Naive thymus-derived CD8-positive, alpha-beta T cell (primary cell): ENCODE measurements around the gene YDJC. TPM values are rescaled to one million over a fixed set of nuclear protein-coding genes. Genes with fewer than 3 reads are reported as not detected.
A peak's percentile ranks its signal among the peaks of the same experiment; 100 is the strongest.
"Not testable (repeated sequence)": the region's sequence is repeated elsewhere in the genome, so short reads cannot be mapped to it uniquely, and the experiment has no call there.

Experiments used
- ATAC-seq, 2 donors: fragments of 150-1000 bp; cut with Tn5 transposase in 1 of 2; sonication (Bioruptor Pico), chemical (Tn5 transposase) in 1 of 2; 1 replicate in 1 of 2; 2 replicates in 1 of 2; pipeline ENCODE4 v1.10.0; 2021; ENCODE audit warnings: mild to moderate bottlenecking in 2 of 2, moderate library complexity in 2 of 2
- POLR2A ChIA-PET: fragments of 350-600 bp; sonication (Branson Sonifier 250); formaldehyde crosslinking; loops from one replicate; lab custom pipeline; 2021; ENCODE audit warnings: antibody characterized with exemption; lab: Charles Lee
- DNase-seq, 10 donors: peaks; one replicate each; pipeline versions ENCODE4 v3.0.0 to v3.0.0-alpha.2; 2020 to 2022
- H3K27ac Mint-ChIP-seq, 10 donors: one replicate each; pipeline ENCODE4 v1.8.0; 2020 to 2022; ENCODE audit warnings: mild to moderate bottlenecking in 10 of 10, mixed read lengths in 10 of 10, moderate library complexity in 4 of 10, inconsistent platforms in 1 of 10
- H3K27me3 Mint-ChIP-seq, 5 donors: one replicate each; pipeline ENCODE4 v1.8.0; 2021 to 2022; ENCODE audit warnings: mixed read lengths in 5 of 5
- H3K36me3 Mint-ChIP-seq, 3 donors: one replicate each; pipeline ENCODE4 v1.8.0; 2020 to 2022; ENCODE audit warnings: mixed read lengths in 3 of 3, mild to moderate bottlenecking in 2 of 3, inconsistent platforms in 1 of 3
- H3K4me1 Mint-ChIP-seq, 4 donors: one replicate each; pipeline ENCODE4 v1.8.0; 2021 to 2022; ENCODE audit warnings: mixed read lengths in 4 of 4
- H3K4me3 Mint-ChIP-seq, 10 donors: one replicate each; pipeline ENCODE4 v1.8.0; 2020 to 2022; ENCODE audit warnings: mild to moderate bottlenecking in 10 of 10, mixed read lengths in 10 of 10, moderate library complexity in 6 of 10, inconsistent platforms in 1 of 10
- H3K9me3 Mint-ChIP-seq, 9 donors: one replicate each; pipeline ENCODE4 v1.8.0; 2020 to 2022; ENCODE audit warnings: mixed read lengths in 9 of 9, mild to moderate bottlenecking in 3 of 9, inconsistent platforms in 1 of 9, moderate library complexity in 1 of 9
- microRNA-seq: library from miRNA; unstranded; fragments of <30 nt; microRNA quantifications from one replicate; pipeline ENCODE4 v1.2.0, GENCODE V29; 2022; ENCODE audit warnings: borderline microRNAs expressed
- polyA plus RNA-seq, 3 donors: library from polyadenylated mRNA; unstranded; fragments of 300-500 nt; fragmentation: Illumina TruSeq; gene quantifications; one replicate each; pipeline ENCODE4 v1.2.3, GENCODE V29; 2021
- total RNA-seq, 8 experiments: library from RNA in 2 of 8; stranded (reverse) in 2 of 8; gene quantifications; one replicate each; pipeline ENCODE4 v1.2.3 and lab custom pipeline; 2021 to 2026

Gene YDJC
- total and polyA plus RNA-seq, 5 experiments from 2014 or later, result 38.0 to 68.9 (median 53.6) TPM

DNA sequence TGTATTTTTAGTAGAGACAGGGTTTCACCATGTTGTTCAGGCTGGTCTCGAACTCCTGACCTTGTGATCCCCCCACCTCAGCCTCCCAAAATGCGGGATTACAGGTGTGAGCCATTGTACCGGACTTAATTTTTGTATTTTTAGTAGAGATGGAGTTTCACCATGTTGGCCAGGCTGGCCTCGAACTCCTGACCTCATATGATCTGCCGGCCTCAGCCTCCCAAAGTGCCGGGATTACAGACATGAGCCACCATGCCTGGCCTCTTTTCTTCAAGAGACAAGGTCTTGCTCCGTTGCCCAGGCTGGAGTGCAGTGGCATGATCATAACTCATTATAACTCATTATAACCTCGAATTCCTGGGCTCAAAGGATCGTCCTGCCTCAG, 49.2 kb downstream of the YDJC start:
- H3K4me1 Mint-ChIP-seq, result peaks cover 25 to 81% (median 62%) of the 10 kb centered on the region in 4 donors
- ATAC-seq, H3K27me3 Mint-ChIP-seq, POLR2A ChIA-PET, H3K9me3 Mint-ChIP-seq, H3K4me3 Mint-ChIP-seq, DNase-seq: not testable (repeated sequence)
- peak overlapping the region in 3 of 10 donors; percentile 32 to 43 (median 38) for H3K27ac Mint-ChIP-seq
- peaks cover 0 to 33% (median 3%) of the 10 kb centered on the region in 3 donors for H3K36me3 Mint-ChIP-seq

DNA sequence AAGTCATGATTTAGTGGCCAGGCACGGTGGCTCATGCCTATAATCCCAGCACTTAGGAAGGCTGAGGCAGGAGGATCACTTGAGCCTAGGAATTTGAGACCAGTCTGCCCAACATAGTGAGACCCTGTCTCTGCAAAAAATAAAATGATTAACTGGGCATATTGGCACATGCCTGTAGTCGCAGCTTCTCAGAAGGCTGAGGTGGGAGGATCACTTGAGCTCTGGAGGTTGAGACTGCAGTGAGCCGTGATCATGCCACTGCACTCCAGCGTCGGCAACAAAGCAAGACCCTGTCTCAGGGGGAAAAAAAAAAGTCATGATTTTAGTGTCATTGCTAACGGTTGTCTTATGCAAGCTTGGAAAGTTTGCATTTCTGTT, 50.4 kb downstream of the YDJC start:
- H3K36me3 Mint-ChIP-seq, result peaks cover 0 to 29% (median 3%) of the 10 kb centered on the region in 3 donors
- POLR2A ChIA-PET, result interaction anchor here (1.0 kb wide), 1 partner anchor 11 kb away, joined by 3 read pairs; no protein-coding TSS in a partner anchor
- H3K27me3 Mint-ChIP-seq, result no peaks in the 10 kb centered on the region
- DNase-seq (no peak), ATAC-seq (no peak)
- peak overlapping the region in 2 of 10 donors; percentile 14 to 39 for H3K4me3 Mint-ChIP-seq
- peaks cover 20 to 78% (median 59%) of the 10 kb centered on the region in 4 donors for H3K4me1 Mint-ChIP-seq
- no peaks in the 10 kb centered on the region for H3K9me3 Mint-ChIP-seq
- H3K27ac Mint-ChIP-seq, result peak overlapping the region in 4 of 10 donors; percentile 39 to 65 (median 52)

Small RNAs within 50 kb of the gene (microRNA-seq; reads per million reads assigned to microRNA genes)
- 64.3 reads per million, percentile 58 among the genes with 10 or more reads in this experiment for gene MIR130B
- not detected for gene MIR301B

Other genes starting within 250 kb of the YDJC start
- gene RIMBP3B, start 246.3 kb downstream of the YDJC start, total RNA-seq, result 1 to 10 TPM in 1 of 2 experiments, under 1 TPM in 1; 0.80 to 2.4 TPM
- gene RIMBP3B, start 246.3 kb downstream of the YDJC start, polyA plus RNA-seq, result under 1 TPM; 0.16 to 0.59 (median 0.49) TPM
- gene HIC2, start 212.7 kb downstream of the YDJC start, total RNA-seq, result 10 to 100 TPM; 11.1 to 11.3 TPM
- 1 to 10 TPM in 2 of 3 donors, under 1 TPM in 1; 0.77 to 1.1 (median 1.0) TPM for gene HIC2, start 212.7 kb downstream of the YDJC start, polyA plus RNA-seq
- 1 to 10 TPM; 5.4 to 5.6 TPM for gene TMEM191C, start 162.6 kb downstream of the YDJC start, total RNA-seq
- 1 to 10 TPM; 1.0 to 1.5 (median 1.1) TPM for gene TMEM191C, start 162.6 kb downstream of the YDJC start, polyA plus RNA-seq
- gene RIMBP3C, start 78.6 kb downstream of the YDJC start, total RNA-seq, result 1 to 10 TPM; 3.2 to 3.5 TPM
- gene RIMBP3C, start 78.6 kb downstream of the YDJC start, polyA plus RNA-seq, result under 1 TPM in 2 of 3 donors, not detected in 1; 0.39 to 0.55 TPM
- 10 to 100 TPM; 33.3 to 34.5 TPM for gene UBE2L3, start 62.3 kb downstream of the YDJC start, total RNA-seq
- 10 to 100 TPM; 88.4 to 97.6 (median 96.8) TPM for gene UBE2L3, start 62.3 kb downstream of the YDJC start, polyA plus RNA-seq
- gene CCDC116, start 2.7 kb upstream of the YDJC start, total RNA-seq, result under 1 TPM; 0.34 to 0.93 TPM
- gene CCDC116, start 2.7 kb upstream of the YDJC start, polyA plus RNA-seq, result not detected
- gene SDF2L1, start 12.3 kb upstream of the YDJC start, total RNA-seq, result 10 to 100 TPM; 23.2 to 27.8 TPM
- 10 to 100 TPM; 63.1 to 68.9 (median 63.4) TPM for gene SDF2L1, start 12.3 kb upstream of the YDJC start, polyA plus RNA-seq
- gene PPIL2, start 36.0 kb upstream of the YDJC start, total RNA-seq, result 10 to 100 TPM; 78.0 to 79.0 TPM
- gene PPIL2, start 36.0 kb upstream of the YDJC start, polyA plus RNA-seq, result 10 to 100 TPM; 19.3 to 44.5 (median 19.8) TPM
- gene YPEL1, start 105.8 kb upstream of the YDJC start, total RNA-seq, result 1 to 10 TPM; 5.3 to 6.7 TPM
- 10 to 100 TPM in 1 of 3 donors, 1 to 10 TPM in 2; 1.8 to 15.3 (median 3.3) TPM for gene YPEL1, start 105.8 kb upstream of the YDJC start, polyA plus RNA-seq
- 100 to 1,000 TPM; 119 TPM for gene MAPK1, start 237.6 kb upstream of the YDJC start, total RNA-seq
- gene MAPK1, start 237.6 kb upstream of the YDJC start, polyA plus RNA-seq, result 10 to 100 TPM; 62.9 to 92.8 (median 78.9) TPM